K562 (cell line): Measurements from ENCODE around the gene ABCC1. TPM values are rescaled to one million over a fixed set of nuclear protein-coding genes. Genes with fewer than 3 reads are reported as not detected.

ENCODE experiments used
- ATAC-seq: fragments of 200-7000 bp; cut with Tn5 transposase; 3 replicates; pipeline ENCODE4 v1.9.1; 2020; ENCODE audit warnings: moderate library complexity
- BruUV-seq: library from RNA; stranded (reverse); fragments of 400-500 nt; replicated peaks from 2 replicates; lab custom pipeline; 2021; lab: Mats Ljungman, UMichigan
- CTCF ChIA-PET: fragments of 300-600 bp; formaldehyde crosslinking; extraction: SDS; loops from one replicate; lab custom pipeline; 2021; ENCODE audit warnings: low intra/inter-chr PET ratio; lab: Yijun Ruan, JAX
- POLR2A ChIA-PET: fragments of 300-600, 350-650 bp; sonication (Branson Sonifier 250); formaldehyde crosslinking; extraction: SDS; loops from one replicate; lab custom pipeline; 2021; ENCODE audit warnings: antibody characterized with exemption, inconsistent platforms; lab: Yijun Ruan, JAX
- DNase-seq, 4 experiments: peaks; one replicate each; pipeline versions ENCODE4 v3.0.0 to v3.0.0-alpha.2; 2011 to 2018; ENCODE audit warnings: low spot score in 3 of 4, mixed read lengths in 3 of 4; ENCODE audit errors: extremely low read depth in 1 of 4
- FAIRE-seq: peaks from 2 replicates; lab custom pipeline; 2011; peaks lifted over from hg19 to GRCh38; lab: Jason Lieb, UNC
- H2AFZ ChIP-seq: 2 replicates; pipeline ENCODE4 v1.6.0; 2011; ENCODE audit warnings: low read depth, low read length, control low read depth, inconsistent platforms
- H3K27ac ChIP-seq: fragments of 200-600 bp; 3 replicates; pipeline ENCODE4 v1.8.0; 2011; ENCODE audit warnings: low read depth, mild to moderate bottlenecking, control low read depth, inconsistent platforms, low read length, moderate library complexity, mixed read lengths; ENCODE audit errors: extremely low read depth
- H3K27me3 ChIP-seq, 2 experiments: fragments of 300-600 bp in 1 of 2; 2 replicates in 1 of 2; 3 replicates in 1 of 2; pipeline versions ENCODE4 v1.6.0 to v1.8.0; 2011; ENCODE audit warnings: inconsistent platforms in 2 of 2, low read length in 2 of 2, mild to moderate bottlenecking in 1 of 2, mixed read lengths in 1 of 2, moderate library complexity in 1 of 2; ENCODE audit not compliant: control insufficient read depth in 2 of 2, insufficient read depth in 2 of 2
- H3K36me3 ChIP-seq: fragments of 300-600 bp; 3 replicates; pipeline ENCODE4 v1.8.0; 2011; ENCODE audit warnings: mild to moderate bottlenecking, low read length, inconsistent platforms; ENCODE audit not compliant: control insufficient read depth, insufficient read depth
- H3K4me1 ChIP-seq, 2 experiments: fragments of 200-600 bp in 1 of 2; replicated peaks in 1 of 2; 2 replicates in 1 of 2; 3 replicates in 1 of 2; pipeline versions ENCODE4 v1.5.1 to v1.8.0; 2011; ENCODE audit warnings: inconsistent platforms in 2 of 2, low read length in 2 of 2, mild to moderate bottlenecking in 1 of 2, mixed read lengths in 1 of 2, moderate library complexity in 1 of 2; ENCODE audit not compliant: control insufficient read depth in 2 of 2, insufficient read depth in 2 of 2
- H3K4me2 ChIP-seq: 2 replicates; pipeline ENCODE4 v1.6.1; 2011; ENCODE audit warnings: low read length, control low read depth, inconsistent platforms, mixed read lengths; ENCODE audit not compliant: insufficient read depth
- H3K4me3 ChIP-seq: fragments of 200-600 bp; sonication (generic), shearing (Covaris generic); 2 replicates; pipeline ENCODE4 v1.5.1; 2016; ENCODE audit warnings: control low read depth, inconsistent platforms
- H3K79me2 ChIP-seq: fragments of 200-600 bp; 3 replicates; pipeline ENCODE4 v1.8.0; 2011; ENCODE audit warnings: low read length, inconsistent platforms; ENCODE audit not compliant: control insufficient read depth, insufficient read depth
- H3K9ac ChIP-seq, 2 experiments: 2 replicates each; pipeline versions ENCODE4 v1.6.0 to v1.6.1; 2011; ENCODE audit warnings: low read depth in 2 of 2, low read length in 2 of 2, control low read depth in 1 of 2, inconsistent platforms in 1 of 2, mild to moderate bottlenecking in 1 of 2, mixed read lengths in 1 of 2; ENCODE audit not compliant: insufficient read depth in 1 of 2
- H3K9me1 ChIP-seq: one replicate; pipeline ENCODE4 v1.6.0; 2011; ENCODE audit warnings: inconsistent platforms, mild to moderate bottlenecking, low read length, moderate library complexity; ENCODE audit not compliant: control insufficient read depth, insufficient read depth
- H3K9me3 ChIP-seq: replicated peaks from 2 replicates; pipeline ENCODE4 v1.5.1; 2011; ENCODE audit warnings: low read depth, low read length, inconsistent platforms; ENCODE audit not compliant: control insufficient read depth, insufficient read depth
- H4K20me1 ChIP-seq: replicated peaks from 2 replicates; pipeline ENCODE4 v1.6.1; 2011; ENCODE audit warnings: low read length, inconsistent platforms, mixed read lengths; ENCODE audit not compliant: control insufficient read depth, insufficient read depth
- HNRNPH1 ChIP-seq: fragments of 200-400 bp; formaldehyde crosslinking; optimal IDR thresholded peaks from 2 replicates; pipeline ENCODE3; 2017; ENCODE audit warnings: low read depth, mild to moderate bottlenecking, low read length, moderate library complexity
- KAT2B ChIP-seq: IDR thresholded peaks from one replicate; pipeline ENCODE4 v1.6.1; 2012; ENCODE audit warnings: low read depth, mild to moderate bottlenecking, control low read depth, inconsistent platforms, low read length, moderate library complexity
- MTA2 ChIP-seq: fragments of 450-650 bp; IDR thresholded peaks from 2 replicates; pipeline ENCODE4 v1.6.1; 2016; ENCODE audit warnings: low read depth
- NFIX ChIP-seq: fragments of 250-450 bp; sonication (Bioruptor Pico); IDR thresholded peaks from 2 replicates; pipeline ENCODE4 v1.4.0; 2020; ENCODE audit warnings: low read depth, mild to moderate bottlenecking, moderate library complexity
- NRF1 ChIP-seq, 2 experiments: fragments of 450-650 bp; IDR thresholded peaks in 1 of 2; conservative IDR thresholded peaks in 1 of 2; 2 replicates each; pipeline ENCODE4 v1.6.1; 2014; ENCODE audit warnings: mild to moderate bottlenecking in 2 of 2
- RFX1 ChIP-seq: fragments of 450-650 bp; IDR thresholded peaks from 2 replicates; pipeline ENCODE4 v1.6.1; 2016; ENCODE audit warnings: mild to moderate bottlenecking, moderate library complexity
- ZBTB12 ChIP-seq: fragments of 250-450 bp; sonication (Bioruptor Pico); IDR thresholded peaks from 2 replicates; pipeline ENCODE4 v1.4.0; 2020
- WGBS: fragments of 100-300 bp; shearing (Covaris generic); methylation state at CpG from one replicate; pipeline ENCODE4 v1.1.6; 2016; ENCODE audit warnings: low coverage, mixed read lengths; ENCODE audit not compliant: insufficient coverage; ENCODE audit errors: missing lambda C conversion rate; 5-methylcytosine and 5-hydroxymethylcytosine counted together
- in situ Hi-C: fragments of 300-500 bp; cut with MboI; formaldehyde crosslinking; loops from 4 replicates; pipeline ENCODE4 v1.15.0; 2018; ENCODE audit warnings: inconsistent platforms, mixed read lengths
- intact Hi-C: fragments of 100-400 bp; cut with micrococcal nuclease; formaldehyde crosslinking; loops from 2 replicates; pipeline ENCODE4 v1.14.2; 2022
- polyA plus RNA-seq, 8 experiments: library from polyadenylated mRNA; depleted of rRNA in 4 of 8; stranded (reverse) in 5 of 8; unstranded in 3 of 8; fragments of >200 nt; fragmentation: Nextera tagmentation in 2 of 8; fragmentation: Illumina TruSeq in 1 of 8; extraction: Ambion mirVana in 2 of 8; extraction: Trizol in 1 of 8; gene quantifications; 2 replicates each; pipeline versions ENCODE4 v1.2.1 to v1.2.3, GENCODE V29; 2011 to 2014; ENCODE audit warnings: inconsistent platforms in 1 of 8, missing spikeins in 1 of 8
- total RNA-seq, 7 experiments: library from RNA; depleted of rRNA in 6 of 7; stranded (reverse); fragments of >200 nt in 6 of 7; fragmentation: Illumina TruSeq in 2 of 7; extraction: Trizol in 2 of 7; gene quantifications; 2 replicates each; pipeline versions ENCODE4 v1.2.1 to v1.2.3, GENCODE V29; 2011 to 2021; ENCODE audit warnings: low replicate concordance in 1 of 7

Gene ABCC1
- total and polyA plus RNA-seq, 9 of the 15 experiments (the other 6 are each of a cell fraction or from before 2014, with no cell fraction given) = 3.9 to 41.6 (median 10.0) TPM

DNA sequence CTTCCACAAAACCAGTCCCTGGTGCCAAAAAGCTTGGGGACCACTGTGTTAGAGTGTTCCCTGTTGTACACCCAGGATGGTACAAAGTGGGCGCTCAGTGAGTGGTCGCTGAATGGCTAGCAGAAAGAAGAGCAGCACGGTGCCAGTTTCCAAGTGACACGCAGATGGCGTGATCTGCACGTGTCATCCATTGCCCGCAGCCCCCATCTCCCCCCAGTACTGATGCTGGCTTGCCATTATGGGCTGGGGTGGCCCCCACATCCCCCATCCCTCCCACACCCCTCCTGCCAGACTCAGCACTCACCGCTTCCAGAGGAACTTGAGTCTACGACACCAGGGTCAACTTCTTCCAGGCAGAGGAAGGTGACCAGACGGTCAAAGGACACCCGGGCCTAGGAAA lies 237.4 kb downstream of the ABCC1 start:
- Histone ChIP-seq H3K4me1 (peaks cover 12 to 25% of the 10 kb centered on the region in 2 experiments; a peak in 4 of 5 replicates), H3K9me3 (no peaks in the 10 kb centered on the region), H3K4me3 (no peak overlapping the region), H3K9me1 (no peaks in the 10 kb centered on the region), H3K9ac (no peak overlapping the region), H3K27ac (no peak overlapping the region), H3K36me3 (no peaks in the 10 kb centered on the region), H2AFZ (no peak overlapping the region), H3K27me3 (peaks cover 0 to 25% of the 10 kb centered on the region in 2 experiments; a peak in 3 of 5 replicates), H3K79me2 (no peaks in the 10 kb centered on the region), H4K20me1 (0 out of 2 replicates have a peak, but pooled peaks cover 4% of the 10 kb centered on the region), H3K4me2 (no peak overlapping the region)
- WGBS = 25% methylated on average over 11 of the region's 11 CpGs
- BruUV-seq = no TSS peak
- ATAC-seq (no peak), FAIRE-seq (no peak), DNase-seq (no peak)
- in situ Hi-C loops (no loop called here), intact Hi-C loops (no loop called here)
- TF ChIP-seq NFIX (CRISPR knock-in tag) (no peak), RFX1 (no peak), KAT2B (no peak), ZBTB12 (CRISPR knock-in tag) (no peak), HNRNPH1 (no peak), NRF1 (conservative IDR thresholded peaks at IDR 0.05 in 1 of 2, IDR thresholded peaks at IDR 0.05 in 1 of 2) (no peak), MTA2 (no peak)
- CTCF ChIA-PET = no interaction called here
- POLR2A ChIA-PET = no interaction called here
